Measurements from ENCODE around the gene CLDN34.

The CLDN34 gene

DNA sequence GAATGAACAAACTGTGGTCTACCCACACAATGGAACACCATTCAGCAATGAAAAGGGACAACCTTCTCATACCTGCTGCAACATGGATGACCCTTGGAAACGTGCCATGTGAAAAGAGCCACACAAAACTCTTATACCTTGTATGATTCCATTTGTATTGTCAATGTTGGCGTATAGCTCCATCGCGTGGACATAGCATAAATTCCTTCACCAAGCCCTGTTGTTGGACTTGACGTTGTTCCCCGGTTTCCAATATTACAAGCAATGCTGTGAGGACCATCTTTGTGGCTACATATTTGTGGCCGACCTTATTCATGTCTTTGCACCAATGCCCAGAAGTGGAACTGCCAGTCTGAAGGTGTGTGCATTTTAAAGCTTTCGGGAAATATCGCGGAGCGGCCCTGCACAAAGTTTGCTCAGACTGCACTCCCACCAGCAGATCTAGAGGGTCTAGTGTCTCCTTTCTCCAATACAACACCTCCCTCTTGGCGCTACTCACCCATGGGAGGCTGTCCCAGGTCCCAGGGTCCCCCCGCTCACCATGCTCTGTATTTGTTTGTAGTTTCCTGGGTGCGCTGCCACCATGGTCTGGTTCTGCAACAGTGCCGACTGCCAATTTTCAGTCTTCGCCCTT is at the start of gene CLDN34:
TSS of gene CLDN34 (plus strand) at position 584 of the 634 bp plus-strand sequence. CDS start at position 584, 0 bp downstream.
- no peak for FAIRE-seq

DNA sequence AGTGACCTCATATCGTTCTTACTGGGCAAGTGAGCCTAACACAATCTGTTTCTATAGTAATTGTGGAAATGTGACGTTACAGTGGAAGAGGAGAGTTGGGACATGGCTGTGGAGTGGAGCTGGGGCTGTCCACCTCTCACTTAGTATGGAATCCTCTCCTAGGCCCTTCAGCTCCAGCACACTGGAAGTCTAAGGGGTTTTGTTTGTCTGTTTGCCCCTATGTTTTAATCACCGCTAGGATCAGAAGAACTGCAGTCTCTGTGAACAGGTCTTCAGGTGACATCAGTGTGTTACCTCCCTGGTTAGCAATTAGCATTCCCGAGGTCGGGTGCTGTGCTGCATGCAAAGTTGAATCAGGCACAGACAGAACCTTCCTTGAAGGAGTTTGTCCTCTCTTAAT is 49.3 kb upstream of the CLDN34 start:
- no peak for FAIRE-seq

- FAIRE-seq = no peak
Measured at GRCh38 chrX:9919632-9920172, 47.5 kb upstream of the CLDN34 start.

GRCh38 chrX:9921407-9921806 is 45.8 kb upstream of the CLDN34 start:
- no peak for FAIRE-seq

GRCh38 chrX:9923357-9923756 is 43.8 kb upstream of the CLDN34 start:
- no peak for FAIRE-seq

DNA sequence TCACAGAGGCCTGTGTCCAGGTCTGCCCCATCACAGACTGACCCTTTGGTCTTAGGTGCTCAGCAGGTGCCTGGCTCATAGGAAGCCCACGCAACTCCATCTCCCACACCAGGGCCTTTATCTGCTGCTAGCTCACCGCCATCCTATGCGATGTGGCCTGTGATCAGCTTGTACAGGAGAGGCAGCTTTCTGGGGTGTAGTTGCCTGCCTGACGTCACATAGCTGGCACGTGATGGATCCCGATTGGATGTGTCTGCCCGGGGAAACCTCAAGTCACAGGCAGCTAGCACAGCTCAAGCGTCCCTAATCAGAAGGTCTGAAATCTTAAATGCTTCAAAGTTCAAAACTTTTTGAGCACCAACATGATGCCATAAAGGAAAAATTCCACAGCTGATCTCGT is 41.2 kb upstream of the CLDN34 start:
- no peak for FAIRE-seq

DNA sequence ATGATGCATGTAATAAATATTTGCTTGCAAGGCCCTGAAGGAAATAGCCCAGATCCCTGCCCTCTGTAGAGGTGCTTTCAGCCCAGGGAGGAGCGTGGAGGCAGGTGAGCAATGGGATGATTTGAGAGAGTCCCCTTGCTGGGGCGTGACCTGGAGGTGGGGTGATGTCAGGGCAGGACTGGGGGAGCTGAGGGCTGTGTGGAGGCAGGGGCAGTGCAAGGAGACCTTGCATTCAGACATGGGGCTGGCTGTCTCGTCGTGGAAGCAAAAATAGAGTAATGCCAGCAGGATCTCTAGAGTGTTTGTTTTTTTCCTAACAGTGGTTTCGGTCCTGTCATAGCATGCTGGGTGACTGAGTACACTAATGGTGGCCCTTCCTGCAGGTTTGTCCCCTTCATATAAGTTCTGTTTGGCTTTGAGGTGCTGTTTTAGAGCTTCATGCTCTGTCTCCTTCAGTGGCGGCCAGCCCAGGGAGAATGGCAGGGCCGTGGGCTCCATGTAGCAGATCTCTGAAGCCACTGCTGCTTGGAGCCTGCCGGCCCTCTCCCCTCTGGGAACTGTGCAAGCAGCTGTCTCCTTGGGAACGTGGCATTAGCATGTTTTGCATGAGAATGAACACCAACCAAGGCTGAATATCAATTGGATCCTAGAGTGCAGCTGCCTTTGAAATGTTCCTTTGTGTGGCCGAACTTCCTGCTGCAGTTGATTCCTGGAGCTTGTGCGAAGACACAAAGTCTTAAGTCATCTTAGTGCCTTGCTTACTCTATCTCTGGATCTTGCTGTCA is 39.3 kb upstream of the CLDN34 start:
- FAIRE-seq = no peak

DNA sequence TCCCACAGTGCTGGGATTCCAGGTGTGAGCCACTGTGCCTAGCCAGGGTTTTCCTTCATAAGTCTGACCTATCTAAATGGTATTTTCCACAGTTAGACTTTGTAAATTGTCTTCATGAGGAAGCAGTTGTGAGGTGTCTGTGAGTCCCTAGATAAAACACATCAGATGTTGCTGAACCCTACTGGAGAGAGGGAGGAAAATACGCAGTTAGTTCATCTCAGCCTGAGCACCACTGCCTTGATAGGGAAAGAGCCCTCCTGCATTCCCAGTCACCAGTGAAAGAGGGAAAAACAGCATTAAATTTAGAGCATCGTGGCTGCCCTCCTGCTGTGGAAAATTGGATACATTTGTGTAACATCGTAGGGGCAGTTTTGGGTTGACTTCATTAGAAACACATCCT is 31.7 kb upstream of the CLDN34 start:
- no peak for FAIRE-seq

DNA sequence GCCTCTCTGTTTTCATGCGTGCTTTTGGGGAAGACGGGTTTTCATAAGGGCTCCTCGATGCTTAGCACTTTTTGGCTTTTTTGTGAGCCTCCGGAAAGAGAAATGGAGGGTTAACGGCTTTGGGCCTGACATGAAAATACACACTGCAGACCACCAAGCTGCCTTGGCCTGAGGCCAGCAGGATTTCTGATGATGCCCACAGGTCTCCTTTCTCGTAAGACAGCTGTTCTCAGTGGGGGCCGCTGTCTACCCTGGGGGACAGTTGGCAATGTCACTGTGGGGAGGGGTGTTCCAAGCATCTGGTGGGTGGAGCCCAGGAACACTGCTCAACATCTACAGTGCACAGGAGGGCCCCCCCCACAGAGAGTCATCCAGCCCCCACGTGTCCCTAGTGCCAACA is 29.4 kb upstream of the CLDN34 start:
- FAIRE-seq = no peak

DNA sequence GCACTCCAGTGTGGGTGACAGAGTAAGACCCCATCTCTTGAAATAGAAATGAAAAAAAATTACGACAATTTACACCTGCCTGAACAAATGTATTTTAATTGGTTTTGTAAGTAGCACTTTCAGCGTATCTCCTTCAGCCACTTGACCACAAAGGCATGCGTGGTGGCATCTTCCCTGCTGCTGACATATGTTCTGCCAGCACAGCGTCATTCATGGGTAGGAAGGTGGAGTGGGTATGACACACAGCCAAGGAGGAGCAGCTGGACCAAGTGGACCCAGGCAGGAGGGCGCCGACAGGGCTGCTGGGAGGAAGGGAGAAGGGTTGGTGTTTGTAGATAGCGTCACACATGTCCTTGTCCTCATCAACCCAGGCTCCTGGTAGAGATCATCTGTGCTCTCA is 28.6 kb upstream of the CLDN34 start:
- FAIRE-seq = no peak

DNA sequence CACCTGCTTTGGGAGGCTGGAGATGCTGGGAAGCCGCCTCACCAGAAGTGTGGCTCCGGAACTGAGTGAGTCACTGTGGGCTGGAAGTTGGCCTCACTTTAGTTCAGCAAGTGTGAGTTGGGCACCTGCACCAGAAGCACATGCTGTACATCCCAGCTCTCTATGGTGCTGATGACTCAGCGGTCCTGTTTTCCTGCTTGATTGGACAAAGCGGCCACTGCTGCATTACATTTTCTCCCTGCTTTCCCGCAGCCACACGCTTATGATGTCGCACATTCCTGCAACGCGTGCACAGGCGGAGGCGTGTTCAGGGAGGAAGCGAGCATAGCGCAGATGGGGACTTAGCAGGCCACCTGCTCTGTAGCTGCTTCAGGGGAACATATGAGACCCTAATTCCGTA is 26.7 kb upstream of the CLDN34 start:
- no peak for FAIRE-seq

DNA sequence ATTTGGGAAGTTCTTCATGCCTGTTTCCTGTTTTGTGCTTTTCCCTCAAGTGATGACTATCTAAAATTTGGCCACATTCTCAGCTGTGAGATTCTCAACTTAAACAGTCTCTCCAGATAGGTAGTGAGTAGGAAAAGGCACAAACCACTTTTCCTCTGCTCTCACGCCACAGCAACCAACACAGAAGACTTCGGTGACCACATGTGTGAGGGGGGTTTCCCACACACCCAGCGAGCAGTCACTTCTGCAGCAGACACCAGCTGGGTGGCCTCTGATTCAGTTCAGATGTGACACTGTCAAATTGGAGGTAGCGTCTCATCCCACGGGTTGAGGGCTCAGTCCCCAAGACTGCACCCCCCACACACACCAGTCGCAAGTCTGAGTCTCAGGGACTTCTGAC is 25.1 kb upstream of the CLDN34 start:
- FAIRE-seq = no peak

GRCh38 chrX:9943420-9943819 is 23.7 kb upstream of the CLDN34 start:
- no peak for FAIRE-seq

GRCh38 chrX:9947131-9947794 is 19.9 kb upstream of the CLDN34 start:
- FAIRE-seq = no peak

DNA sequence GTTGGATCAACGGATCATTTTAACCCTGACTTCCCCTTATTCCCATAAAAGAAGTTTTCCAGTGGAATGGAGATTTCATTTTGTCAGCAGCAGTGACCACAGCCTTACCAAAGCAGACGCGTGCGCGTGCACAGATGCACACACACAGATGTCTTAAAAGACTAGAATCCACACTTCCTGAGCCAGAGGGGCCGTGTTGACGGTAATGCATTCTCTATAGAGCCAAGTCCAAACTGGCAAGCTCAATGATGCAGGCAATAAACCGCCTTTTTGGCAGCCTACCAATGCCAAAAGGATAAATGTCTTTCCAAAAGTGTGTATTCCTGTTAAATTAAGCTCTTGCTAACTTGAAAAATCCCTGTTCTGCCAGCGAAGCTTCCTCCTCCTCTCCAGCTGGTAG is 18.8 kb upstream of the CLDN34 start:
- FAIRE-seq = no peak

GRCh38 chrX:9952300-9952699 is 14.9 kb upstream of the CLDN34 start:
- no peak for FAIRE-seq

DNA sequence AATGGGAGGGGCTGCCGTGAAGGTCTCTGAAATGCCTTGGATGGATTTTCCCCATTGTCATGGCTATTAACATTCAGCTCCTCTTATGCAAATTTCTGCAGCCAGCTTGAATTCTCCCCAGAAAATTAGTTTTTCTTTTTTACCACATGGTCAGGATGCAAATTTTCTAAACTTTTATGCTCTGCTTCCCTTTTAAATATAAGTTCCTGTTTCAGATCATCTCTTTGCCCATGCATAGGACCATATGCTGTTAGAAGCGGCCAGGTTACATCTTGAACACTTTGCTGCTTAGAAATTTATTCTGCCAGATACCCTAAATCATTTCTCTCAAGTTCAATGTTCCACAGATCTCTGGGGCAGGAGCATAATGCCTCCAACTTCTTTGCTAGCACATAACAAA is 13.8 kb upstream of the CLDN34 start:
- no peak for FAIRE-seq

DNA sequence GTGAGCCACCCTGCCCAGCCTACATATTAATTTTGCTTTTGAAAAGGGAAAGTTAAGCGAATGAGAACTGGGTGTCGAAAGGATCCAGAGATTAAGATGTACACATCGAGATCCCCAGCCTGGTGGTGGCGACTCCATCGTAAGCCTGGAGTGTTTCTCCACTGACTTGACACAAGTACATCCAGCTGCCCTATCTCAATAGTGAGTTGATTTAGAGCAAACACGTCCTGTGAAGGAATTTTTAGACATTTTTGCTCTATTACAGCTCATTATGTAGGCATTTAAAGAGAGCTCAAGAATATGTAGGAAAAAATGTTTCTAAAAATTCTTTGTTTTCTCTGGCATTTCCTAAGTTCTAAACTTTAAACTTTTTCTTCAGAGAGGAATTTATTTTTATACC is 11.7 kb upstream of the CLDN34 start:
- no peak for FAIRE-seq

DNA sequence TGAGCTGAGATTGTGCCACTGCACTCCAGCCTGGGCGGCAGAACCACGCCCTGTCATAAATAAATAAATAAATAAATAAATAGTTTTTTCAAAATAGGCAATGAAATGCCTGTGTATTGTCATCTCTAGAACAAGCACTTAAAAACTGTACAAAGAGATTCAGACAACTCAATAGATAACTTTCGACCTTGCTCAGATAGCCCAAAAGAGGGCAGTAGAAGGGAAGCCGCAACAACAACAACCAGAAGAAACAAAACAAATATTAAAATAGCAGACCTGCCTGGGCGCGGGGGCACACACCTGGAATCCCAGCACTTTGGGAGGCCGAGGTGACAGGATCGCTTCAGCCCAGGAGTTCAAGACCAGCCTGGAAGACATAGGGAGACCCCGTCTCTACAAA is 9.4 kb upstream of the CLDN34 start:
- no peak for FAIRE-seq

GRCh38 chrX:9958183-9958582 is 9.0 kb upstream of the CLDN34 start:
- no peak for FAIRE-seq

DNA sequence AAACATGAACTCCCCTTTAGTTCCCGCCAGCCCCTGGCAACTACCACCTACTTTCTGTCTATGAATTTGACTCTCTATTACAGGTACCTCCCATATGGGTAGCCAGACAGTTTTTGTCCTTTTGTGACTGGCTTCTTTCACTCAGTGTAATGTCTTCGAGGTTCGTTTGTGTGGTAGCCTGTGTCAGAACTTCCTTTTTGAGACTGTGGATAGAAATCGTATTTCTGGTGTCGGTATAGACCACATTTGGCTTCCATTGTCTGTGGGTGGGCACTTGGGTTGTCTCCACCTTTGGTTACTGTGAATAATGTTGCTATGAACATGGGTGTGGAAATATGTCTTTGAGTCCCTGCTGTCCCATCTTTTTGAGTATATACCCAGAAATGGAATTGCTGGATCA is 5.4 kb upstream of the CLDN34 start:
- FAIRE-seq = no peak

DNA sequence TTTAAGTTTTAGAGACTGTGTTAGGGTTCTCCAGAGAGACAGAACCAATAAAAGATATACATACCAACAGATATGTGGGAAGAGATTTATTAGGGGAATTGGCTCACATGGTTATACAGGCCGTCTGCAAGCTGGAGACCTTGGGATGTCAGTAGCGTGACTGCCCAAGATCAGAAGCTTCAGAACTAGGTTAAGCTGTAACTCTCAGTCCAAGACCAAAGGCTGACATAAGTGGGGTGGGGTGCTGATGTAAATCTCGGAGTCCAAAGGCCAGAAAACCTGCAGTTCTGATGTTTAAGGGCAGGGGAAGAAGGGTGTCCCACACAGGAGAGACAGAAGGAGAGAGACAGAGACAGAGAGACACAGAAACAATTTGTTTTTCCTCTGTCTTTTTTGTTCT is 10.5 kb downstream of the CLDN34 start:
- FAIRE-seq = no peak

- FAIRE-seq = no peak
Measured at GRCh38 chrX:9980401-9980800, 13.2 kb downstream of the CLDN34 start.

- no peak for FAIRE-seq
Measured at GRCh38 chrX:9980927-9981326, 13.8 kb downstream of the CLDN34 start.

Data from endometrium (tissue), 2 donors.